K562 (cell line): Measurements from ENCODE around the gene OST4. TPM values are rescaled to one million over a fixed set of nuclear protein-coding genes. Genes with fewer than 3 reads are reported as not detected.

Experiments used
- BACH1 ChIP-seq: fragments of 200-800 bp; sonication (Bioruptor generic); IDR thresholded peaks from 2 replicates; pipeline ENCODE4 v1.6.1; 2016; ENCODE audit warnings: missing genetic modification characterization, missing compliant biosample characterization
- FOSL1 ChIP-seq: fragments of 200-800 bp; sonication (Bioruptor generic); conservative IDR thresholded peaks from 2 replicates; pipeline ENCODE4 v1.6.1; 2016; ENCODE audit warnings: missing genetic modification characterization, missing compliant biosample characterization
- GABPA ChIP-seq: fragments of 200-800 bp; sonication (Bioruptor generic); conservative IDR thresholded peaks from 2 replicates; pipeline ENCODE4 v1.6.1; 2016; ENCODE audit warnings: low read depth, missing genetic modification characterization, missing compliant biosample characterization
- GABPB1 ChIP-seq: sonication (generic); formaldehyde crosslinking; IDR thresholded peaks from 2 replicates; pipeline ENCODE4 v1.8.0; 2022; ENCODE audit warnings: mild to moderate bottlenecking, missing genetic modification reagents
- HMG20B ChIP-seq: fragments of 250-450 bp; sonication (Bioruptor Pico); IDR thresholded peaks from 2 replicates; pipeline ENCODE4 v1.5.0; 2021; ENCODE audit warnings: mild to moderate bottlenecking
- HOXB6 ChIP-seq: fragments of 250-450 bp; sonication (Bioruptor Pico); IDR thresholded peaks from 2 replicates; pipeline ENCODE4 v1.5.1; 2022; ENCODE audit warnings: mild to moderate bottlenecking, borderline replicate concordance
- KDM1A ChIP-seq, 2 experiments: fragments of 450-650 bp; IDR thresholded peaks; 2 replicates each; pipeline ENCODE4 v1.6.1; 2016; ENCODE audit warnings: mild to moderate bottlenecking in 2 of 2
- MBD2 ChIP-seq: sonication (generic); IDR thresholded peaks from 2 replicates; pipeline ENCODE4 v1.6.1; 2016; ENCODE audit warnings: low read depth, borderline replicate concordance
- NCOR1 ChIP-seq: fragments of 450-650 bp; IDR thresholded peaks from 2 replicates; pipeline ENCODE4 v1.6.1; 2016; ENCODE audit warnings: mild to moderate bottlenecking, moderate library complexity
- PHTF2 ChIP-seq: fragments of 250-450 bp; sonication (Bioruptor Pico); IDR thresholded peaks from 2 replicates; pipeline ENCODE4 v1.5.0; 2021; ENCODE audit warnings: mild to moderate bottlenecking
- RBM22 ChIP-seq: fragments of 200-400 bp; formaldehyde crosslinking; IDR thresholded peaks from 2 replicates; pipeline ENCODE4 v1.6.1; 2018; ENCODE audit warnings: low read length, low read depth; ENCODE audit not compliant: poor library complexity, severe bottlenecking
- ZNF197 ChIP-seq: fragments of 200-800 bp; sonication (Bioruptor generic); IDR thresholded peaks from 2 replicates; pipeline ENCODE4 v1.6.1; 2016; ENCODE audit warnings: low read depth, missing genetic modification characterization, missing compliant biosample characterization
- polyA plus RNA-seq, 8 experiments: library from polyadenylated mRNA; depleted of rRNA in 4 of 8; stranded (reverse) in 5 of 8; unstranded in 3 of 8; fragments of >200 nt; fragmentation: Nextera tagmentation in 2 of 8; fragmentation: Illumina TruSeq in 1 of 8; extraction: Ambion mirVana in 2 of 8; extraction: Trizol in 1 of 8; gene quantifications; 2 replicates each; pipeline versions ENCODE4 v1.2.1 to v1.2.3, GENCODE V29; 2011 to 2014; ENCODE audit warnings: inconsistent platforms in 1 of 8, missing spikeins in 1 of 8
- total RNA-seq, 7 experiments: library from RNA; depleted of rRNA in 6 of 7; stranded (reverse); fragments of >200 nt in 6 of 7; fragmentation: Illumina TruSeq in 2 of 7; extraction: Trizol in 2 of 7; gene quantifications; 2 replicates each; pipeline versions ENCODE4 v1.2.1 to v1.2.3, GENCODE V29; 2011 to 2021; ENCODE audit warnings: low replicate concordance in 1 of 7
- TF ChIP-seq, protein P1 (sequence below): fragments of 200-800 bp; sonication (Bioruptor generic); IDR thresholded peaks from 2 replicates; pipeline ENCODE4 v1.6.1; 2016; ENCODE audit warnings: missing genetic modification characterization, missing compliant biosample characterization
- TF ChIP-seq, protein P2 (sequence below): fragments of 450-650 bp; IDR thresholded peaks from 2 replicates; pipeline ENCODE4 v1.6.1; 2017; ENCODE audit warnings: mild to moderate bottlenecking, moderate library complexity
- TF ChIP-seq, protein P3 (sequence below): fragments of 450-650 bp; formaldehyde crosslinking; IDR thresholded peaks from 2 replicates; pipeline ENCODE4 v1.4.0; 2020; ENCODE audit warnings: mild to moderate bottlenecking, mixed read lengths
- TF ChIP-seq, protein P4 (sequence below), 2 experiments: fragments of 450-650 bp; conservative IDR thresholded peaks; 2 replicates each; pipeline ENCODE4 v1.6.1; 2017; ENCODE audit warnings: mild to moderate bottlenecking in 2 of 2, moderate library complexity in 2 of 2
- TF ChIP-seq, protein P5 (sequence below): sonication (generic); formaldehyde crosslinking; IDR thresholded peaks from 2 replicates; pipeline ENCODE4 v1.8.1; 2023; ENCODE audit warnings: mild to moderate bottlenecking, missing genetic modification reagents, moderate library complexity

The OST4 gene
- total and polyA plus RNA-seq, 9 of the 15 experiments (the other 6 are each of a cell fraction or from before 2014, with no cell fraction given), result 186 to 1,155 (median 355) TPM

DNA sequence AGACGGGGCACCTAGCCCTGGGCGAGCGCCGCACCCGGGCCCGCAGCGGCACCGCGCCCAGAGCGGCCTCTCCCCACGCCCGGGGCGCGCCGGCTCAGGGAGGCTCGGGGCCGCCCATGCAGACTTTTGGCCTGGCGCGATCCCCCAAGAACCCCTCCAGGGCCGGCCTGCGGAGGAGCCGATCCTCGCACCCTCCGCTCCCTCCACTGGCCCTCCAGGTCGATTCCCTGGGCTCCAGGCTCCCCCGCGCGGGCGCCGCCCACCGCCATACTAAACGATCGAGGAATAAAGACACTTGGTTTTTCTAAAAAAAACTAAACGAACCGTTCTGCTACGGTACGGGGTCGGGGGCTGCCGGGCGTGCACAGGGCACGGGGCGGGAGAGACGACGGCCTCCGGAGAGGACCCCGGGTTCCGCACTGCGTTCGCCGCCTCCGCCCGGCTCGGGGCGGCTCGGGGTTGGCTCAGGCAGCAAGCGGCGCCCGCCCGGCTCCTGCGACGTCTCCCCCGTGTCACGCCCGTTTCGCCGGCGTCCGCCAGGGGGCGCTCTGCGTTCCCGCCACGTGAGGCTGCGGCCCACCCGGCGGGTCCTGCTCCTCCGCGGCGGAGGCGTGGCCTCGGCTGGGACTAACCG lies 14.8 kb upstream of the OST4 start (continued):
- TF ChIP-seq, protein P1, sequence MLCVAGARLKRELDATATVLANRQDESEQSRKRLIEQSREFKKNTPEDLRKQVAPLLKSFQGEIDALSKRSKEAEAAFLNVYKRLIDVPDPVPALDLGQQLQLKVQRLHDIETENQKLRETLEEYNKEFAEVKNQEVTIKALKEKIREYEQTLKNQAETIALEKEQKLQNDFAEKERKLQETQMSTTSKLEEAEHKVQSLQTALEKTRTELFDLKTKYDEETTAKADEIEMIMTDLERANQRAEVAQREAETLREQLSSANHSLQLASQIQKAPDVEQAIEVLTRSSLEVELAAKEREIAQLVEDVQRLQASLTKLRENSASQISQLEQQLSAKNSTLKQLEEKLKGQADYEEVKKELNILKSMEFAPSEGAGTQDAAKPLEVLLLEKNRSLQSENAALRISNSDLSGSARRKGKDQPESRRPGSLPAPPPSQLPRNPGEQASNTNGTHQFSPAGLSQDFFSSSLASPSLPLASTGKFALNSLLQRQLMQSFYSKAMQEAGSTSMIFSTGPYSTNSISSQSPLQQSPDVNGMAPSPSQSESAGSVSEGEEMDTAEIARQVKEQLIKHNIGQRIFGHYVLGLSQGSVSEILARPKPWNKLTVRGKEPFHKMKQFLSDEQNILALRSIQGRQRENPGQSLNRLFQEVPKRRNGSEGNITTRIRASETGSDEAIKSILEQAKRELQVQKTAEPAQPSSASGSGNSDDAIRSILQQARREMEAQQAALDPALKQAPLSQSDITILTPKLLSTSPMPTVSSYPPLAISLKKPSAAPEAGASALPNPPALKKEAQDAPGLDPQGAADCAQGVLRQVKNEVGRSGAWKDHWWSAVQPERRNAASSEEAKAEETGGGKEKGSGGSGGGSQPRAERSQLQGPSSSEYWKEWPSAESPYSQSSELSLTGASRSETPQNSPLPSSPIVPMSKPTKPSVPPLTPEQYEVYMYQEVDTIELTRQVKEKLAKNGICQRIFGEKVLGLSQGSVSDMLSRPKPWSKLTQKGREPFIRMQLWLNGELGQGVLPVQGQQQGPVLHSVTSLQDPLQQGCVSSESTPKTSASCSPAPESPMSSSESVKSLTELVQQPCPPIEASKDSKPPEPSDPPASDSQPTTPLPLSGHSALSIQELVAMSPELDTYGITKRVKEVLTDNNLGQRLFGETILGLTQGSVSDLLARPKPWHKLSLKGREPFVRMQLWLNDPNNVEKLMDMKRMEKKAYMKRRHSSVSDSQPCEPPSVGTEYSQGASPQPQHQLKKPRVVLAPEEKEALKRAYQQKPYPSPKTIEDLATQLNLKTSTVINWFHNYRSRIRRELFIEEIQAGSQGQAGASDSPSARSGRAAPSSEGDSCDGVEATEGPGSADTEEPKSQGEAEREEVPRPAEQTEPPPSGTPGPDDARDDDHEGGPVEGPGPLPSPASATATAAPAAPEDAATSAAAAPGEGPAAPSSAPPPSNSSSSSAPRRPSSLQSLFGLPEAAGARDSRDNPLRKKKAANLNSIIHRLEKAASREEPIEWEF (CRISPR knock-in tag), result no peak
- TF ChIP-seq, protein P2, sequence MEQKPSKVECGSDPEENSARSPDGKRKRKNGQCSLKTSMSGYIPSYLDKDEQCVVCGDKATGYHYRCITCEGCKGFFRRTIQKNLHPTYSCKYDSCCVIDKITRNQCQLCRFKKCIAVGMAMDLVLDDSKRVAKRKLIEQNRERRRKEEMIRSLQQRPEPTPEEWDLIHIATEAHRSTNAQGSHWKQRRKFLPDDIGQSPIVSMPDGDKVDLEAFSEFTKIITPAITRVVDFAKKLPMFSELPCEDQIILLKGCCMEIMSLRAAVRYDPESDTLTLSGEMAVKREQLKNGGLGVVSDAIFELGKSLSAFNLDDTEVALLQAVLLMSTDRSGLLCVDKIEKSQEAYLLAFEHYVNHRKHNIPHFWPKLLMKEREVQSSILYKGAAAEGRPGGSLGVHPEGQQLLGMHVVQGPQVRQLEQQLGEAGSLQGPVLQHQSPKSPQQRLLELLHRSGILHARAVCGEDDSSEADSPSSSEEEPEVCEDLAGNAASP, result no peak
- TF ChIP-seq ZNF197 (CRISPR knock-in tag), result peak; percentile 62; the same call in 1 of the 2 replicates
- TF ChIP-seq HMG20B (CRISPR knock-in tag), result no peak
- no peak for TF ChIP-seq PHTF2
- TF ChIP-seq HOXB6 (CRISPR knock-in tag), result no peak
- no peak for TF ChIP-seq BACH1
- TF ChIP-seq NCOR1, result no peak
- TF ChIP-seq FOSL1 (tag), result peak; percentile 31; the same call in 1 of the 2 replicates
- TF ChIP-seq, protein P3, sequence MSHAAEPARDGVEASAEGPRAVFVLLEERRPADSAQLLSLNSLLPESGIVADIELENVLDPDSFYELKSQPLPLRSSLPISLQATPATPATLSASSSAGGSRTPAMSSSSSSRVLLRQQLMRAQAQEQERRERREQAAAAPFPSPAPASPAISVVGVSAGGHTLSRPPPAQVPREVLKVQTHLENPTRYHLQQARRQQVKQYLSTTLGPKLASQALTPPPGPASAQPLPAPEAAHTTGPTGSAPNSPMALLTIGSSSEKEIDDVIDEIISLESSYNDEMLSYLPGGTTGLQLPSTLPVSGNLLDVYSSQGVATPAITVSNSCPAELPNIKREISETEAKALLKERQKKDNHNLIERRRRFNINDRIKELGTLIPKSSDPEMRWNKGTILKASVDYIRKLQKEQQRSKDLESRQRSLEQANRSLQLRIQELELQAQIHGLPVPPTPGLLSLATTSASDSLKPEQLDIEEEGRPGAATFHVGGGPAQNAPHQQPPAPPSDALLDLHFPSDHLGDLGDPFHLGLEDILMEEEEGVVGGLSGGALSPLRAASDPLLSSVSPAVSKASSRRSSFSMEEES (CRISPR knock-in tag), result no peak
- no peak; the same call in 1 of the 2 replicates for TF ChIP-seq MBD2
- TF ChIP-seq GABPA (tag), result peak; percentile 52
- no peak for TF ChIP-seq KDM1A (IDR thresholded peaks at IDR 0.05)
- TF ChIP-seq, protein P4, sequence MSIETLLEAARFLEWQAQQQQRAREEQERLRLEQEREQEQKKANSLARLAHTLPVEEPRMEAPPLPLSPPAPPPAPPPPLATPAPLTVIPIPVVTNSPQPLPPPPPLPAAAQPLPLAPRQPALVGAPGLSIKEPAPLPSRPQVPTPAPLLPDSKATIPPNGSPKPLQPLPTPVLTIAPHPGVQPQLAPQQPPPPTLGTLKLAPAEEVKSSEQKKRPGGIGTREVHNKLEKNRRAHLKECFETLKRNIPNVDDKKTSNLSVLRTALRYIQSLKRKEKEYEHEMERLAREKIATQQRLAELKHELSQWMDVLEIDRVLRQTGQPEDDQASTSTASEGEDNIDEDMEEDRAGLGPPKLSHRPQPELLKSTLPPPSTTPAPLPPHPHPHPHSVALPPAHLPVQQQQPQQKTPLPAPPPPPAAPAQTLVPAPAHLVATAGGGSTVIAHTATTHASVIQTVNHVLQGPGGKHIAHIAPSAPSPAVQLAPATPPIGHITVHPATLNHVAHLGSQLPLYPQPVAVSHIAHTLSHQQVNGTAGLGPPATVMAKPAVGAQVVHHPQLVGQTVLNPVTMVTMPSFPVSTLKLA (conservative IDR thresholded peaks at IDR 0.05), result peak; percentile 72 to 91
- peak; percentile 46; the same call in 1 of the 2 replicates for TF ChIP-seq GABPB1 (CRISPR knock-in tag)
- TF ChIP-seq, protein P5, sequence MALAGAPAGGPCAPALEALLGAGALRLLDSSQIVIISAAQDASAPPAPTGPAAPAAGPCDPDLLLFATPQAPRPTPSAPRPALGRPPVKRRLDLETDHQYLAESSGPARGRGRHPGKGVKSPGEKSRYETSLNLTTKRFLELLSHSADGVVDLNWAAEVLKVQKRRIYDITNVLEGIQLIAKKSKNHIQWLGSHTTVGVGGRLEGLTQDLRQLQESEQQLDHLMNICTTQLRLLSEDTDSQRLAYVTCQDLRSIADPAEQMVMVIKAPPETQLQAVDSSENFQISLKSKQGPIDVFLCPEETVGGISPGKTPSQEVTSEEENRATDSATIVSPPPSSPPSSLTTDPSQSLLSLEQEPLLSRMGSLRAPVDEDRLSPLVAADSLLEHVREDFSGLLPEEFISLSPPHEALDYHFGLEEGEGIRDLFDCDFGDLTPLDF, result peak; percentile 55; the same call in 1 of the 2 replicates
- TF ChIP-seq RBM22, result peak; percentile 33
